Small intestine (tissue), 16 donors: Measurements from ENCODE around the gene OMD. TPM values are rescaled to one million over a fixed set of nuclear protein-coding genes. Genes with fewer than 3 reads are reported as not detected.

Experiments
- DNase-seq, 2 donors: peaks; one replicate each; pipeline versions ENCODE4 v3.0.0 to v3.0.0-alpha.2; 2013
- FAIRE-seq: peaks from 2 replicates; lab custom pipeline; 2012; peaks lifted over from hg19 to GRCh38; lab: Jason Lieb, UNC
- H3K27ac ChIP-seq, 3 donors: one replicate each; pipeline ENCODE4 v1.5.1; 2013; ENCODE audit warnings: low read length in 2 of 3, mild to moderate bottlenecking in 2 of 3, control low read depth in 1 of 3, inconsistent platforms in 1 of 3, low read depth in 1 of 3, moderate library complexity in 1 of 3
- H3K27me3 ChIP-seq, 3 donors: one replicate each; pipeline ENCODE4 v1.6.1; 2013; ENCODE audit warnings: low read length in 3 of 3, inconsistent platforms in 1 of 3; ENCODE audit not compliant: control insufficient read depth in 3 of 3, insufficient read depth in 3 of 3
- H3K36me3 ChIP-seq, 3 donors: one replicate each; pipeline ENCODE4 v1.6.1; 2013; ENCODE audit warnings: low read length in 3 of 3, inconsistent platforms in 1 of 3, low read depth in 1 of 3, mild to moderate bottlenecking in 1 of 3, moderate library complexity in 1 of 3; ENCODE audit not compliant: control insufficient read depth in 3 of 3, insufficient read depth in 2 of 3
- H3K4me1 ChIP-seq, 3 donors: one replicate each; pipeline ENCODE4 v1.6.1; 2013; ENCODE audit warnings: low read length in 2 of 3, inconsistent platforms in 1 of 3, low read depth in 1 of 3, mild to moderate bottlenecking in 1 of 3, moderate library complexity in 1 of 3; ENCODE audit not compliant: control insufficient read depth in 3 of 3, insufficient read depth in 2 of 3
- H3K4me3 ChIP-seq, 3 donors: one replicate each; pipeline ENCODE4 v1.5.1; 2013; ENCODE audit warnings: low read length in 3 of 3, control low read depth in 1 of 3, inconsistent platforms in 1 of 3, low read depth in 1 of 3, mild to moderate bottlenecking in 1 of 3, moderate library complexity in 1 of 3
- H3K9me3 ChIP-seq, 2 donors: one replicate each; pipeline ENCODE4 v1.6.1; 2013; ENCODE audit warnings: low read depth in 1 of 2, low read length in 1 of 2; ENCODE audit not compliant: control insufficient read depth in 2 of 2, insufficient read depth in 1 of 2
- WGBS, 3 donors: extraction: QIAGEN DNeasy Blood & Tissue Kit; methylation state at CpG; one replicate each; pipeline ENCODE4 v1.1.7; 2013; 5-methylcytosine and 5-hydroxymethylcytosine counted together
- long read RNA-seq, 10 donors: transcript quantifications; one replicate each; lab custom pipeline, GENCODE V29; 2026
- polyA plus RNA-seq, 4 donors: library from polyadenylated mRNA; stranded (reverse) in 3 of 4; unstranded in 1 of 4; fragments of 200-250 nt in 3 of 4; fragments of 120-200 nt in 1 of 4; gene quantifications; one replicate each; pipeline versions ENCODE4 v1.2.1 to v1.2.3, GENCODE V29; 2013
- donor health status: healthy with polysubstance abuse.
- donor health status: control.
- donor health status: control.
- donor health status: Bipolar disorder and iron deficiency.
- donor health status: healthy.

OMD gene, protein sequence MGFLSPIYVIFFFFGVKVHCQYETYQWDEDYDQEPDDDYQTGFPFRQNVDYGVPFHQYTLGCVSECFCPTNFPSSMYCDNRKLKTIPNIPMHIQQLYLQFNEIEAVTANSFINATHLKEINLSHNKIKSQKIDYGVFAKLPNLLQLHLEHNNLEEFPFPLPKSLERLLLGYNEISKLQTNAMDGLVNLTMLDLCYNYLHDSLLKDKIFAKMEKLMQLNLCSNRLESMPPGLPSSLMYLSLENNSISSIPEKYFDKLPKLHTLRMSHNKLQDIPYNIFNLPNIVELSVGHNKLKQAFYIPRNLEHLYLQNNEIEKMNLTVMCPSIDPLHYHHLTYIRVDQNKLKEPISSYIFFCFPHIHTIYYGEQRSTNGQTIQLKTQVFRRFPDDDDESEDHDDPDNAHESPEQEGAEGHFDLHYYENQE
- polyA plus RNA-seq = 1 to 10 TPM in 1 of 4 donors, under 1 TPM in 2, not detected in 1; 0.10 to 3.6 (median 0.27) TPM
- long read RNA-seq, donor 1 = 0 reads
- long read RNA-seq, donor 2 = 0 reads
- long read RNA-seq, donor 3 = 0 reads
- long read RNA-seq, donor 4 = 0 reads
- long read RNA-seq, donor 5 = 0 reads
- long read RNA-seq, donor 6 = 0 reads
- long read RNA-seq, donor 7, partial matches to known transcripts = 0 of 2 reads
- long read RNA-seq, donor 7, other reads (novel, unspliced or antisense) = 0 of 2 reads
- long read RNA-seq, donor 8 = 0 reads
- long read RNA-seq, donor 9 = 0 reads
- long read RNA-seq, donor 10, partial matches to known transcripts = 0 of 1 reads
- long read RNA-seq, donor 10, other reads (novel, unspliced or antisense) = 0 of 1 reads

DNA sequence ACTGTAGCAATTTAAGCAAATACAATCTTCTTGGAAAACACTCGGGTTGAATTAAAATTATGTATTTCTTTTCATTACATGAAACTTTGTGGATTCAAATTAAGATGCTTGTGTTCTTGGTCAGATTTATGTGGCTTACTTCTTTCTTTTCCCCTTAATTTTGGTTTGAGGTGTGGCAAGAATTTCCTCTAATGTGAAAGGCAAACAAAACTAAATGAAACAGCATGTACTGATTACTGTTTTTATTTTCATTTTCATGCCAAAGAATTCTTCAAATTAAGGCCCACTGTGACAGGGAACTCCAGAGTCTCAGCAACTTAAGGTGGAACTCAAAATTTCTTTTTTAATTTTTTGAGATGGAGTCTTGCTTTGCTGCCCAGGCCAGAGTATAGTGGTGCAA is at the start of gene OMD:
TSS of gene OMD (minus strand) at position 132 of the 400 bp plus-strand sequence. CDS start 6,913 bp downstream, outside the sequence.
- FAIRE-seq (no peak), DNase-seq (no peak)
- no peaks in the 10 kb centered on the region for H3K4me1 ChIP-seq
- peaks cover 0 to under 1% of the 10 kb centered on the region in 2 donors for H3K9me3 ChIP-seq
- no peaks in the 10 kb centered on the region for H3K36me3 ChIP-seq
- H3K27me3 ChIP-seq = no peaks in the 10 kb centered on the region
- H3K27ac ChIP-seq = peak within 1 kb of the TSS in 1 of 3 donors; percentile 33
- 63 to 84% (median 79%) methylated on average over 1 of the region's 1 CpG for WGBS, 3 donors
- H3K4me3 ChIP-seq = no peak within 1 kb of the TSS

DNA sequence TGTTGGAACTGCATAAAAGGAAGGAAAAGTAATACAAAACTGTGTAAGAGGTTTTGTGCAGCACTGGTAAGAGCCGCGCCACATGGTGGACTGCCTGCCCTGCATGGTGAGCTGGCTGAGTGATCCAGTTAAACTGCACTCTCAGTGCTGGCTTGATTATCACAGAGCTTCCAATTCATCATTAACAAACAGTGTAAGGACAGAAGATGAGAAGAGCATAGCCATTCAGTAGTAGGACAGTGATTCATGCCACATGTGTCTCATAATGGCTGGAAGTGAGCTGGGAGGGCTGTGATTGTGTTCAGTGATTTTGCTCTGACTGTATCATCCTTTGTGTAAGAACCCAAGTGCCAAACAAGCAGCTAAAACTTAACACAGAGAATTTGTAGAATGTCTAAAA is 43.9 kb upstream of the OMD start:
- FAIRE-seq (no peak), DNase-seq (no peak)
- H3K9me3 ChIP-seq = no peaks in the 10 kb centered on the region
- no peaks in the 10 kb centered on the region for H3K27me3 ChIP-seq
- H3K4me1 ChIP-seq = no peaks in the 10 kb centered on the region
- H3K36me3 ChIP-seq = no peaks in the 10 kb centered on the region
- 95 to 100% (median 100%) methylated on average over 2 of the region's 2 CpGs for WGBS, 3 donors
- no peak overlapping the region for H3K4me3 ChIP-seq
- H3K27ac ChIP-seq = no peak overlapping the region

DNA sequence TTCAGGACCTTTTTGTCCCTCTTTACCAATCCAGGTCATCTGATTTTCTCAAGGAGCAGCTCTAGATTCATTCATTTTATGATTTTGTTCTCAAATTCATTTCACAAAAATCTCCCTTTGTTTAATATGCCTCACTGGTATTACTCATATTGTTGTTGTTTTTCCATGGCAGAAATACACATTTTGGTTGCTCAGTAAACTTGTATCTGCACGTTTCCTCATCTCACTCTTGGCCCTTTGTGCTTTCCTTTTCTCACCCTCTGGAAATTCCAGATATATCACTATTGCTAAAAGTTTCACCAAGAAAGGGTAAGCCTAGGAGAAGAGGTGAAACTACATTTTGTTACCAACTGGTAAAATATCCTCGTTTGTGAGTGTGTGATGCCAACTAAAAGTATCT is 43.2 kb upstream of the OMD start:
- Histone ChIP-seq H3K9me3 (no peaks in the 10 kb centered on the region), H3K27ac (no peak overlapping the region), H3K4me3 (no peak overlapping the region), H3K27me3 (no peaks in the 10 kb centered on the region), H3K4me1 (no peaks in the 10 kb centered on the region), H3K36me3 (no peaks in the 10 kb centered on the region)
- WGBS, 3 donors = 86 to 88% (median 87%) methylated on average over 2 of the region's 2 CpGs
- FAIRE-seq = no peak
- no peak for DNase-seq

DNA sequence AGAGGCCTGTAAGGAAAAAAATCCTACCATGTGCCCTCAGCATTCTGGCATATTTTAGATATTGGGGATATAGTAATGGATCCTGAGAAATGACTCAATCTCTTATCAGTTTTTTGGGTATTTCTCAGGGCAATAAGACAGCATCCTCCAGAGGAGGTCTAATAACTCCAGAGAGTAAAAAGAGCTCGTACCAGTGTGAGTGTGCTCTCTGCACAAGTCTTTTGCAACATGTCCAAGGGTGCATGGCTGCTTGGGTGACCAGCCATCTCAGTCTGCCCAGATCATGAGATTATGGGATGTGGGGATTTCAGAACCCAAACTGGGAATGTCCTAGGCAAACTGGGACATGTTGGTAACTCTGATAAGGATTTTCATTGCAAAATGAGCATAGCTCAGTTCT is 42.8 kb upstream of the OMD start:
- H3K4me3 ChIP-seq = no peak overlapping the region
- H3K36me3 ChIP-seq = no peaks in the 10 kb centered on the region
- H3K27ac ChIP-seq = no peak overlapping the region
- 95 to 96% (median 96%) methylated on average over 1 of the region's 1 CpG for WGBS, 3 donors
- H3K27me3 ChIP-seq = no peaks in the 10 kb centered on the region
- no peaks in the 10 kb centered on the region for H3K9me3 ChIP-seq
- FAIRE-seq (no peak), DNase-seq (no peak)
- H3K4me1 ChIP-seq = no peaks in the 10 kb centered on the region

DNA sequence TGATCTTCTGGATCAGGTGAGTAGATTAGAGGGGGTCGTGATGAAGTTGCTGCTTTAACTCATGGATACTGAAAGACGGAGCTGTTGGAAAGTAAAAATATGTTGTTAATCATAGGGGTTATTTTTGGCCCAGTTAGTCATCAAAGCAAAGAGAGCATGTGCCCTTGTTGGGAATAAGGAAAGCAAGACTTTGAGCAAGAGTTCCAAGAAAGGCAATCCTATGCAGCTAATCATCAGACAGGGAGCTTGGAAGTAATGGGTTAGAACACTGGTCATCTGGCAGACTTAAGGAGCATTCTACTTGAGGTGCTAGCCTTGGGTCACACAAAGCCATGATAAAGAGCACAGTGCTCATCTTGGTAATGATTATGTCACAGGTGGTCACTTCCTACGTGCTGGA is 39.7 kb upstream of the OMD start:
- peak overlapping the region in 1 of 3 donors; percentile 72 for H3K27ac ChIP-seq
- FAIRE-seq = no peak
- H3K9me3 ChIP-seq = no peaks in the 10 kb centered on the region
- H3K36me3 ChIP-seq = no peaks in the 10 kb centered on the region
- no peak overlapping the region for H3K4me3 ChIP-seq
- no peaks in the 10 kb centered on the region for H3K27me3 ChIP-seq
- DNase-seq = no peak
- 61 to 70% (median 68%) methylated on average over 3 of the region's 3 CpGs for WGBS, 3 donors
- no peaks in the 10 kb centered on the region for H3K4me1 ChIP-seq

DNA sequence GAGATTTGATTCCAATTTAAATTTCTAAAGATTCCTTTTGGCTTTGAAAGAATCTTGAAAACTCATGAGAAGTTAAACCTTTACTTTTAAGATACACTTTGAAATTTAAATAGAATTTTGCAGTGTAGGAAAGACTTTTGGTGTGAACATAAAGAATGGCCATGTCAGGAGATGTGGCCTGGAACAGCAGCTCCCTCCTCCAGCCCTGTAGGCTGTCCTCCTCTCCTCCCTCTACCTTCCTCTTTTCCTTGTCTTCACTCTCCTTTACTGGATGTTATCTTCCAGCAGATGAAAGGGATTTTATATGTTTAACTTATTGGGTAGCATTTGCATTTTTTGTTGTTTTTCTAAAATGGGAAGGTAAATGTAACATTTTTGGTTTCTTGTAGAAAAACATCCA is 39.1 kb upstream of the OMD start:
- H3K4me3 ChIP-seq = no peak overlapping the region
- no peak overlapping the region for H3K27ac ChIP-seq
- no peaks in the 10 kb centered on the region for H3K9me3 ChIP-seq
- H3K27me3 ChIP-seq = no peaks in the 10 kb centered on the region
- H3K36me3 ChIP-seq = no peaks in the 10 kb centered on the region
- FAIRE-seq = no peak
- H3K4me1 ChIP-seq = no peaks in the 10 kb centered on the region
- DNase-seq = no peak

DNA sequence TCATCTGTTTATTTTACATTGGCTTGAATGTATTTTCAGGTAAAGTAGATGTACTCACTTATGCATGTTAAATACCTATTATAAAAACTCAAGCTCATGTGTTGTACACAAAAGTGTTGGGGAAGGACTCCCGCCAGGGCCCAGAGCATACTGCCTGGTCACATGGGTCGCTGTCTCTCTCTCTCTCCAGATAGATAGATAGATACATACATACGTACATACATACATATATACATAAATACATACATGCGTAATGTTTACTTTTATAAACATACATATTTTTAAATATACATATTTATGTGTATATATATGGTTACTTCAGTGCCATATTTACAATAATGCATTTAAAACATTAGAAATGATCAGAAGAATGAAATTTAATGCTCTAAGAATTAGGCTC is 33.3 kb upstream of the OMD start:
- DNase-seq (no peak), FAIRE-seq (no peak)
- Histone ChIP-seq H3K9me3 (no peaks in the 10 kb centered on the region), H3K4me3 (no peak overlapping the region), H3K27me3 (no peaks in the 10 kb centered on the region), H3K27ac (no peak overlapping the region), H3K36me3 (no peaks in the 10 kb centered on the region), H3K4me1 (no peaks in the 10 kb centered on the region)
- WGBS, 3 donors = 96 to 99% (median 96%) methylated on average over 4 of the region's 4 CpGs

DNA sequence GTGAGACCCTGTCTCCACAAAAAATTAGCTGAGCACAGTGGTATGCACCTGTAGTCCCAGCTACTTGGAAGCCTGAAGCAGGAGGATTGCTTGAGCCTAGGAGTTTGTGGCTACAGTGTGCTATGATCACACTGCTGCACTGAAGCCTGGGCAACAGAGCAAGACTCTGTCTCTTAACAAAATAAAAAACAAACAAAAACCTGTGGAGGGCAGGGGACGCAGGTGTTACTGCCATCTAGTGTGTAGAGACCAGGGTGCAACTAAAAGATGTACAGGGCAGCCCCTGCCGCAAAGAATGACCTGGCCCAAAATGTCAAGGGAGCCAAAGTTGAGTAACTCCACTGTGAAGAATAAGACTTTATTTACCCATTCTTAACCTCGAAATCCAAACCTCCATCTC is 30.9 kb upstream of the OMD start:
- Histone ChIP-seq H3K9me3 (no peaks in the 10 kb centered on the region), H3K36me3 (no peaks in the 10 kb centered on the region), H3K4me3 (no peak overlapping the region), H3K27ac (no peak overlapping the region), H3K27me3 (no peaks in the 10 kb centered on the region), H3K4me1 (no peaks in the 10 kb centered on the region)
- FAIRE-seq = no peak
- WGBS, 3 donors = 73 to 94% (median 82%) methylated on average over 3 of the region's 3 CpGs
- DNase-seq = peak in 1 of 2 donors; percentile 5
